ENCODE data around the gene FHAD1.

- no peak for TF ChIP-seq EP300 (IDR thresholded peaks at IDR 0.05)
- TF ChIP-seq CTCF (IDR thresholded peaks at IDR 0.05) = peak in 4 of 6 experiments; percentile 1 to 23 (median 12)
Measured at GRCh38 chr1:15409388-15410222, 162.6 kb downstream of the FHAD1 start, which contains the start of gene EFHD2.

All from upper lobe of left lung (tissue), 4 donors.